Parathyroid adenoma (tissue), 2 donors: ENCODE results near the gene PTPRJ.

Experiments
- H2AFZ ChIP-seq: fragments of 300-600 bp; sonication (generic); one replicate; pipeline ENCODE4 v1.7.0; 2017; ENCODE audit warnings: antibody characterized with exemption, mild to moderate bottlenecking
- H3K27ac ChIP-seq: fragments of 300-600 bp; sonication (generic); one replicate; pipeline ENCODE4 v1.7.0; 2017
- H3K27me3 ChIP-seq: fragments of 300-600 bp; sonication (generic); one replicate; pipeline ENCODE4 v1.7.0; 2017; ENCODE audit warnings: low read length; ENCODE audit not compliant: control insufficient read depth, insufficient read depth
- H3K36me3 ChIP-seq: fragments of 300-600 bp; sonication (generic); one replicate; pipeline ENCODE4 v1.7.0; 2017; ENCODE audit warnings: low read length; ENCODE audit not compliant: control insufficient read depth, insufficient read depth
- H3K4me1 ChIP-seq: fragments of 300-600 bp; sonication (generic); one replicate; pipeline ENCODE4 v1.7.0; 2017; ENCODE audit warnings: control low read depth
- H3K4me2 ChIP-seq: fragments of 300-600 bp; sonication (generic); one replicate; pipeline ENCODE4 v1.7.0; 2017; ENCODE audit warnings: low read length
- H3K4me3 ChIP-seq: fragments of 300-600 bp; sonication (generic); one replicate; pipeline ENCODE4 v1.7.0; 2017; ENCODE audit warnings: low read depth, low read length
- H3K79me2 ChIP-seq: fragments of 300-600 bp; sonication (generic); one replicate; pipeline ENCODE4 v1.7.0; 2017; ENCODE audit warnings: control low read depth
- H3K9ac ChIP-seq: fragments of 300-600 bp; sonication (generic); one replicate; pipeline ENCODE4 v1.7.0; 2017; ENCODE audit warnings: mild to moderate bottlenecking
- H3K9me3 ChIP-seq: fragments of 300-600 bp; sonication (generic); one replicate; pipeline ENCODE4 v1.7.0; 2017; ENCODE audit warnings: low read length; ENCODE audit not compliant: control insufficient read depth
- TF ChIP-seq, protein P1 (sequence below): fragments of 300-600 bp; sonication (generic); IDR thresholded peaks from one replicate; pipeline ENCODE4 v1.7.0; 2017; ENCODE audit warnings: antibody characterized with exemption, mild to moderate bottlenecking
- donor health status: primary hyperparathyroidism.

Gene PTPRJ

DNA sequence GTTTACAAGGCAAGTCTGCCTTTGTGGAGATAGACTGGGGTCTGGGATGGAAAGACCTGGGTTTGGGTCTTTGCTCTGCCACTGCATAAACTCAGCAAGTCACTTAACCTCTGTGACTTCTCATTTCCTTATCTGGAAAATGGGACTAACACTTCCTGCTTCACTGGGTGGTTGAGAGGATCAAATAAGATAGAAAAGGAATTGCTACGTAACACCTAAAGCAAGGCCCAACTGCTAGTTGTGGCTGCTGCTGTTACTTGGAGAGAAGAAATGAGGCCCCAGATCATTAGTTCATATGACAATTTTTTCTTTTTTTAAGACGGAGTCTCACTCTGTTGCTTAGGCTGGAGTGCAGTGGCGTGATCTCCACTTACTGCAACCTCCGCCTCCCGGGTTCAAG is 5.9 kb downstream of the PTPRJ start:
- peaks cover 11% of the 10 kb centered on the region for H3K4me1 ChIP-seq
- H3K27ac ChIP-seq = no peak overlapping the region
- TF ChIP-seq, protein P1, sequence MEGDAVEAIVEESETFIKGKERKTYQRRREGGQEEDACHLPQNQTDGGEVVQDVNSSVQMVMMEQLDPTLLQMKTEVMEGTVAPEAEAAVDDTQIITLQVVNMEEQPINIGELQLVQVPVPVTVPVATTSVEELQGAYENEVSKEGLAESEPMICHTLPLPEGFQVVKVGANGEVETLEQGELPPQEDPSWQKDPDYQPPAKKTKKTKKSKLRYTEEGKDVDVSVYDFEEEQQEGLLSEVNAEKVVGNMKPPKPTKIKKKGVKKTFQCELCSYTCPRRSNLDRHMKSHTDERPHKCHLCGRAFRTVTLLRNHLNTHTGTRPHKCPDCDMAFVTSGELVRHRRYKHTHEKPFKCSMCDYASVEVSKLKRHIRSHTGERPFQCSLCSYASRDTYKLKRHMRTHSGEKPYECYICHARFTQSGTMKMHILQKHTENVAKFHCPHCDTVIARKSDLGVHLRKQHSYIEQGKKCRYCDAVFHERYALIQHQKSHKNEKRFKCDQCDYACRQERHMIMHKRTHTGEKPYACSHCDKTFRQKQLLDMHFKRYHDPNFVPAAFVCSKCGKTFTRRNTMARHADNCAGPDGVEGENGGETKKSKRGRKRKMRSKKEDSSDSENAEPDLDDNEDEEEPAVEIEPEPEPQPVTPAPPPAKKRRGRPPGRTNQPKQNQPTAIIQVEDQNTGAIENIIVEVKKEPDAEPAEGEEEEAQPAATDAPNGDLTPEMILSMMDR = no peak

DNA sequence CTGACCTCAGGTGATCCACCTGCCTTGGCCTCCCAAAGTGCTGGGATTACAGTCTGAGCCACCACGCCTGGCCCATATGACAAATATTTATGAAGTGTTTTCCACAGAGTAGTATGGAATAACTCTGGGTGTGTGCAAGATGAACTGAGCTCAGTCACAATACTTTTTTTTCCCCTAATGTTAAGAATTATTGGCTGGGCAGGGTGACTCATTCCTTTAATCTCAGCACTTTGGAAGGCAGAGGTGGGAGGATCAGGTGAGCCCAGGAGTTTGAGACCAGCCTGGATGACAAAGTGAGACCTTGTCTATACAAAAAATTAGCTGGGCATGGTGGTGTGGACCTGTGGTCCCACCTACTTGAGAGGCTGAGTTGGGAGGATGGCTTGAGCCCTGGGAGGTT is 6.4 kb downstream of the PTPRJ start:
- Histone ChIP-seq H3K9me3 (no peaks in the 10 kb centered on the region), H3K27me3 (no peaks in the 10 kb centered on the region), H3K9ac (no peak overlapping the region), H3K4me3 (no peak overlapping the region), H3K79me2 (peaks cover 7% of the 10 kb centered on the region), H3K4me1 (peaks cover 10% of the 10 kb centered on the region), H2AFZ (no peak overlapping the region), H3K4me2 (no peak overlapping the region), H3K27ac (no peak overlapping the region), H3K36me3 (no peaks in the 10 kb centered on the region)
- TF ChIP-seq, protein P1 = no peak

More for the DNA sequence above, 5.9 kb downstream of the PTPRJ start:
- no peak overlapping the region for H3K9ac ChIP-seq
- no peak overlapping the region for H3K4me2 ChIP-seq
- peaks cover 7% of the 10 kb centered on the region for H3K79me2 ChIP-seq
- H3K9me3 ChIP-seq = no peaks in the 10 kb centered on the region
- H3K4me3 ChIP-seq = no peak overlapping the region
- no peaks in the 10 kb centered on the region for H3K27me3 ChIP-seq
- H2AFZ ChIP-seq = no peak overlapping the region
- no peaks in the 10 kb centered on the region for H3K36me3 ChIP-seq

DNA sequence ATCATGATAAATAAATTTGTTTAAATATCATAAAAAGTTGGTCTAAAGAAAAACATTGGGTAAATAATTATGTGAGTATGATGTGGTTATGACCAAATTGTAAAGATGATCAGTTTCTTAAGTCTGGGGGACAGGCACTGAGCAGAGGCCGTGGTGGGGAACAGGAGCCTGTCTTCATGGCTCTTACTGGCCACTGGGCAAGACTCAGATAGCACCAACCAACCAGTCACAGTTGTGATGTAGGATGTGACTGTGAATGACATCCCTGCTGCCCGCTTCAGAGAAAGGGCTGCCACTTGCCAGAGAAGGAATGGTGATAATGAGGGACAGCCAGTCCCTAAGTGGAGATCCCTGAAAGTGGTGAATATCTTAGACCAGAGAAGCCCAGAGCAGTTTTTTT is 7.0 kb downstream of the PTPRJ start:
- Histone ChIP-seq H3K4me2 (no peak overlapping the region), H3K9me3 (no peaks in the 10 kb centered on the region), H2AFZ (no peak overlapping the region), H3K27ac (no peak overlapping the region), H3K4me3 (no peak overlapping the region), H3K27me3 (no peaks in the 10 kb centered on the region), H3K36me3 (no peaks in the 10 kb centered on the region), H3K4me1 (peaks cover 5% of the 10 kb centered on the region), H3K79me2 (peaks cover 7% of the 10 kb centered on the region), H3K9ac (no peak overlapping the region)
- TF ChIP-seq, protein P1 = no peak

DNA sequence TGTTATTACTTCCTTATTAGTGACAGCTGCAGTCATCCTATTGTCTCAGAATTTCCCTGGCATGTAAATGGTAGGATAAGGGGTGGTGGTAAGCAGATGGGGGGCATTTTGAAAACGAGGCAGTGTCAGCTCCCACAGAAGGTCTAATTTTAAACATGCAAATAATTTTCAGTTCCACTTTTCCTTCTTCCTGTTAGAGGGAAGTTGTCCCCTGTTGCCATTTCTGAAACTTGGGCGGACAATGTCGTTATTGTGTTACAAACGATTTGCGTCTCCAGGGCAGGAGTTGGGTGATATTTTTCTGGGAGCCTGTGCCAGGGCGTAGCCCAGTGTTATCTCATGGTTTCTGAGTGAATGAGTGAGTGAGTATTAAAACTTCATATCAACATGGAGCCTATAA is 7.4 kb downstream of the PTPRJ start:
- Histone ChIP-seq H3K36me3 (no peaks in the 10 kb centered on the region), H3K27ac (no peak overlapping the region), H2AFZ (no peak overlapping the region), H3K9me3 (no peaks in the 10 kb centered on the region), H3K9ac (no peak overlapping the region), H3K79me2 (peaks cover 7% of the 10 kb centered on the region), H3K4me2 (no peak overlapping the region), H3K27me3 (no peaks in the 10 kb centered on the region), H3K4me1 (peaks cover 5% of the 10 kb centered on the region), H3K4me3 (no peak overlapping the region)
- TF ChIP-seq, protein P1 = no peak

DNA sequence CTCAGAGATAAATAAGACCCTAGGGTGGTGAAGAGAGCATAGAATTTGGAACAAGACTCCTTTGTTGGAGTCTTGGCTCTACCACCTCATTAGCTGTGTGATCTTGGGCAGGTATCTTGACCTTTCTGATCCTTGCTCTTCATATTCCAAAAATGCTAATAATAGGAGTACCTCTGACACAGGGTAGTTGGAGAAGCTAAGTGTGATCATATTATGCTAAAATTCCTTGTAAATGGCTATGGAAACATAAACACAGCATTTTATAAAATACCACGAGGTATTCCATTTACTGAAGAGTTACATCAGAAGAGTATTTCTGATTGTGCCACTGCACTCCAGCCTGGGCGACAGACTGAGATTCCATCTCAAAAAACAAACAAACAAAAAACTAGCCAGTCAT is 9.4 kb downstream of the PTPRJ start:
- Histone ChIP-seq H3K4me2 (no peak overlapping the region), H3K9me3 (no peaks in the 10 kb centered on the region), H3K4me3 (no peak overlapping the region), H3K9ac (no peak overlapping the region), H3K27ac (no peak overlapping the region), H3K79me2 (peaks cover 7% of the 10 kb centered on the region), H3K36me3 (no peaks in the 10 kb centered on the region), H3K4me1 (no peaks in the 10 kb centered on the region), H2AFZ (no peak overlapping the region), H3K27me3 (no peaks in the 10 kb centered on the region)
- TF ChIP-seq, protein P1 = no peak
